Bronchial epithelial cell (primary cell): ENCODE measurements around the gene FHDC1. TPM values are rescaled to one million over a fixed set of nuclear protein-coding genes. Genes with fewer than 3 reads are reported as not detected.

Experiments used
- DNase-seq: peaks from one replicate; pipeline ENCODE4 v3.0.0-alpha.2; 2010; ENCODE audit warnings: low read depth
- FAIRE-seq: peaks from 2 replicates; lab custom pipeline; 2011; peaks lifted over from hg19 to GRCh38; lab: Jason Lieb, UNC
- H3K27me3 ChIP-seq: 2 replicates; pipeline ENCODE4 v1.5.1; 2011; ENCODE audit warnings: low read length; ENCODE audit not compliant: control insufficient read depth, insufficient read depth
- H3K36me3 ChIP-seq: 2 replicates; pipeline ENCODE4 v1.5.1; 2011; ENCODE audit warnings: low read length; ENCODE audit not compliant: control insufficient read depth, insufficient read depth
- H3K4me3 ChIP-seq: 2 replicates; pipeline ENCODE4 v1.5.1; 2011; ENCODE audit warnings: mild to moderate bottlenecking, low read depth, low read length, control low read depth
- CTCF ChIP-seq: IDR thresholded peaks from 2 replicates; pipeline ENCODE4 v1.5.1; 2011; ENCODE audit warnings: mild to moderate bottlenecking, moderate library complexity, low read length, control low read depth, inconsistent platforms; ENCODE audit not compliant: insufficient read depth, severe bottlenecking
- total RNA-seq: library from RNA; depleted of rRNA; stranded (reverse); fragments of >200 nt; gene quantifications from 2 replicates; pipeline ENCODE4 v1.2.1, GENCODE V29; 2014

FHDC1 gene
- total RNA-seq, 1 donor from 2014 or later: 0.53 TPM

- H3K27me3 ChIP-seq: no peaks in the 10 kb centered on the region
- FAIRE-seq: no peak
- no peak for DNase-seq
- H3K36me3 ChIP-seq: peaks cover 6% of the 10 kb centered on the region
- TF ChIP-seq CTCF: no peak
- H3K4me3 ChIP-seq: no peak overlapping the region
Measured at GRCh38 chr4:152941411-152941810, 5.3 kb downstream of the FHDC1 start.

- FAIRE-seq: no peak
- TF ChIP-seq CTCF: no peak
Measured at GRCh38 chr4:152942346-152942745, 6.2 kb downstream of the FHDC1 start.

GRCh38 chr4:152943672-152944071 is 7.5 kb downstream of the FHDC1 start:
- FAIRE-seq (no peak), DNase-seq (no peak)
- H3K27me3 ChIP-seq: no peaks in the 10 kb centered on the region
- peaks cover 6% of the 10 kb centered on the region for H3K36me3 ChIP-seq
- H3K4me3 ChIP-seq: no peak overlapping the region
- TF ChIP-seq CTCF: no peak

More at GRCh38 chr4:152942346-152942745, 6.2 kb downstream of the FHDC1 start:
- Histone ChIP-seq H3K36me3 (peaks cover 6% of the 10 kb centered on the region), H3K4me3 (no peak overlapping the region), H3K27me3 (no peaks in the 10 kb centered on the region)
- peak; percentile 66 for DNase-seq

- FAIRE-seq (no peak), DNase-seq (no peak)
- no peaks in the 10 kb centered on the region for H3K27me3 ChIP-seq
- no peak overlapping the region for H3K4me3 ChIP-seq
- no peak for TF ChIP-seq CTCF
- peaks cover 6% of the 10 kb centered on the region for H3K36me3 ChIP-seq
Measured at GRCh38 chr4:152944666-152945320, 8.7 kb downstream of the FHDC1 start.

- no peak overlapping the region for H3K4me3 ChIP-seq
- no peak for TF ChIP-seq CTCF
- DNase-seq (no peak), FAIRE-seq (no peak)
- H3K27me3 ChIP-seq: no peaks in the 10 kb centered on the region
- H3K36me3 ChIP-seq: peaks cover 6% of the 10 kb centered on the region
Measured at GRCh38 chr4:152945639-152946038, 9.5 kb downstream of the FHDC1 start.

- H3K27me3 ChIP-seq: no peaks in the 10 kb centered on the region
- peaks cover 6% of the 10 kb centered on the region for H3K36me3 ChIP-seq
- H3K4me3 ChIP-seq: no peak overlapping the region
- no peak for TF ChIP-seq CTCF
- peak; percentile 29 for DNase-seq
- FAIRE-seq: no peak
Measured at GRCh38 chr4:152946446-152946845, 10.3 kb downstream of the FHDC1 start.
